SK-N-MC (cell line): ENCODE data around the gene UQCRHL.
"Not testable (repeated sequence)": the region's sequence is repeated elsewhere in the genome, so short reads cannot be mapped to it uniquely, and the experiment has no call there.

Experiments used
- DNase-seq: peaks from one replicate; pipeline ENCODE4 v3.0.0-alpha.2; 2011; ENCODE audit warnings: low read depth, low spot score
- H3K27ac ChIP-seq: fragments of 200-600 bp; sonication (generic); 2 replicates; pipeline ENCODE4 v1.5.1; 2016; ENCODE audit warnings: mixed run types
- H3K36me3 ChIP-seq: fragments of 200-600 bp; sonication (generic); 2 replicates; pipeline ENCODE4 v1.6.1; 2017; ENCODE audit warnings: antibody characterized with exemption, low read length, mixed read lengths; ENCODE audit not compliant: insufficient read depth
- H3K4me3 ChIP-seq: fragments of 200-600 bp; sonication (generic); 2 replicates; pipeline ENCODE4 v1.5.1; 2016
- H3K9ac ChIP-seq: fragments of 200-600 bp; sonication (generic); 2 replicates; pipeline ENCODE4 v1.8.0; 2017; ENCODE audit warnings: mixed run types, mixed read lengths; ENCODE audit not compliant: insufficient read length
- H3K9me3 ChIP-seq: fragments of 200-600 bp; sonication (generic); 2 replicates; pipeline ENCODE4 v1.6.1; 2017; ENCODE audit warnings: low read depth, mild to moderate bottlenecking, antibody characterized with exemption, low read length, moderate library complexity, mixed read lengths
- EZH2 ChIP-seq: fragments of 200-600 bp; sonication (generic); IDR thresholded peaks from one replicate; pipeline ENCODE4 v1.6.1; 2017; ENCODE audit warnings: antibody characterized with exemption
- FOXP2 ChIP-seq: optimal IDR thresholded peaks from 2 replicates; pipeline ENCODE3; 2011; ENCODE audit warnings: mild to moderate bottlenecking, moderate library complexity; ENCODE audit not compliant: insufficient read depth; ENCODE audit errors: extremely low read length, control extremely low read depth
- POLR2AphosphoS5 ChIP-seq: IDR thresholded peaks from 2 replicates; pipeline ENCODE4 v1.6.1; 2012; ENCODE audit warnings: mild to moderate bottlenecking, low read depth, low read length, borderline replicate concordance

Gene UQCRHL

DNA sequence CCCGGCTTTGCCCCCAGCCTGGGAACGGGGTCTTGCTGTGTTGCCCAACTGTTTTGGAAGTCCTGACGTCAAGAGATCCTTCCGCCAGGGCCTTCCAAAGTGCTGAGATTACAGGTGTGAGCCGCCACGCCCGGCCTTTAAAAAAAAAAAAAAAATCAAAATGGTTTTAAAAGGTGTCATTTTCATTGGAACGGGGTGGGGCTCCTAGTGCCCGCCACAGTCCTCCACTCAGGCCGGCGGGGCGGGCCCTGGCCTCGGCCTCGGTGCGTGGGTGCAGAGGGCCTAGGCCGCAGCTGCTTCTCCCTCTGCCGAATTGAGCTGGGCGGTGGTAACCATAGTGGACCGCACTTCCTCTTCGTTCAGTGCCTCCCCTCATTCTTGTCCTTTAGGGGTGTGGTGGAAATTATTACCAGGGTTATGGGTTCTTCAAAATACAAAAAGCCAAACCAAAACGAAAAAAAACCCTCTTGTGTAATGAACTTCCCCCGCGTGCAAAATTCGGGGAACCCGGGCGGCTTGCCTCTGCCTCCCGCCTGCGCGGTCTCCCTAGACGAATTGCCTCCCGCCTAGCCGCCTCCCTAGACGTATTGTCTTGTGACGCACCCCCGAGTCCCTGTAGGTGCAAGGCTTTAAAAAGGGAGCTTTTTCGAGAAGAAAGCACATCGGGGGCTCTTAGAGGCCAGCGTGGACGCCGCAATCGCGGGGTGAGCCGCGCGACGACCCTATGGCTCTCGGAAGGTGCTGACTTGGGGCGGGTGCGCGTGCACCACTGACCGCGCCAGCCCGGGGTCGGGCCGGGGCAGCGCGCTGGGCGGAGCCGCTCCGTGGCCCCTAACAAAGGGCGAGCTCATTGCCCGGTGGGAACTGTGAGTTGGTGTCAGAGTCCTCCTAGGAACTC is 29.6 kb upstream of the UQCRHL start:
- Histone ChIP-seq H3K4me3 (no peak overlapping the region), H3K36me3 (no peaks in the 10 kb centered on the region), H3K9ac (no peak overlapping the region), H3K9me3 (no peaks in the 10 kb centered on the region), H3K27ac (no peak overlapping the region)
- DNase-seq: no peak
- 0 out of 2 replicates have a peak, but pooled peaks have one; percentile 21 for TF ChIP-seq POLR2AphosphoS5
- no peak for TF ChIP-seq FOXP2

DNA sequence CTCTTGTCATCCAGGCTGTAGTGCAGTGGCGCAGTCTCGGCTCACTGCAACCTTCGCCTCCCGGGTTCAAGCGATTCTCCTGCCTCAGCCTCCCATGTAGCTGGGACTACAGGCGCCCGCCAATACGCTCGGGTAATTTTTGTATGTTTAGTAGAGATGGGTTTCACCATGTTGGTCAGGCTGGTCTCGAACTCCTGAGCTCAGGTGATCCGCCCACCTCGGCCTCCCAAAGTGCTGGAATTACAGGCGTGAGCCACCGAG is 29.0 kb upstream of the UQCRHL start:
- not testable (repeated sequence) for H3K9me3 ChIP-seq, DNase-seq, H3K36me3 ChIP-seq
- Histone ChIP-seq H3K4me3 (peak overlapping the region; percentile 84), H3K27ac (peak overlapping the region; percentile 92; the same call in 1 of the 2 replicates), H3K9ac (peak overlapping the region; percentile 88)

DNA sequence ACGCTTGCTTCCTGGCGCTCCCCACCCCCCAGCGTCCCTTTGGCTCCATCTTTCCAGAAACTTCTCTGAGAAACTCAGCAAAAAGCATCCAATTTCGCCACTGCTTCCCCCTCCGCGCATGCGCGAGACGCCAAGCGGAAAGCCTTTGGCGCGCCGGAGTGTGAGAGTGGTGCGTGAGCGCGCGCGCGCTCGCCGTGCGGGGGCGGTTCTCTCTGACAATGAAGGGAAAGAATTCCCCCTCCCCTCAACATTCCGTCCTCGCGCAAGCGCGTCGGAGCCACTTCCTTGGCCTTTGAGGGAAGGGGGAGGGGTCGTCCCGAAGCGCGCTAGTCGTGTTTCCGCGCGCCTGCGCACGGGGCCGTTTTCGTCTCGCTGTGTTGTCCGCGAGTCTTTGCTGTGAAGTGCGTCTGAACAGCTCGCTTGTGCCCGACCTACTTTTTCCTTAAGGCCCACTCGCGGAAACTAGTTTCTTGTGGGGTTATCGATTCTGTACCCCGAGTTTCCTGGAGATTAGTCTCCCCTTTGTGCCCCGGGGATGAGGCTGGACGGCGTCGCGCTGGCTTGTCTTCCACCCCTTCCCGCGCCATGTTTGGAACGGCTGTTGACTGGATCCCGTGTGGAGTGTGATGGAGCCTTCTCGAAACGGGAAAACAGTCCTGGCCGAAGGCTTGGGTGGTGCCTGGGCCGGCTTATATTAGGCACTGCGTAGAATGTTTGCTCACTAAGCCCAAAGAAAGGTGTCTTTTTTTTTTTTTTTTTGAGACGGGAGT is 28.5 kb upstream of the UQCRHL start:
- peak overlapping the region; percentile 99 for H3K27ac ChIP-seq
- peak; percentile 95 for TF ChIP-seq FOXP2
- TF ChIP-seq EZH2: no peak
- peak; percentile 83 for TF ChIP-seq POLR2AphosphoS5
- DNase-seq: peak; percentile 95
- no peaks in the 10 kb centered on the region for H3K36me3 ChIP-seq
- H3K4me3 ChIP-seq: peak overlapping the region; percentile 84
- H3K9me3 ChIP-seq: no peaks in the 10 kb centered on the region
- peak overlapping the region; percentile 95 for H3K9ac ChIP-seq

DNA sequence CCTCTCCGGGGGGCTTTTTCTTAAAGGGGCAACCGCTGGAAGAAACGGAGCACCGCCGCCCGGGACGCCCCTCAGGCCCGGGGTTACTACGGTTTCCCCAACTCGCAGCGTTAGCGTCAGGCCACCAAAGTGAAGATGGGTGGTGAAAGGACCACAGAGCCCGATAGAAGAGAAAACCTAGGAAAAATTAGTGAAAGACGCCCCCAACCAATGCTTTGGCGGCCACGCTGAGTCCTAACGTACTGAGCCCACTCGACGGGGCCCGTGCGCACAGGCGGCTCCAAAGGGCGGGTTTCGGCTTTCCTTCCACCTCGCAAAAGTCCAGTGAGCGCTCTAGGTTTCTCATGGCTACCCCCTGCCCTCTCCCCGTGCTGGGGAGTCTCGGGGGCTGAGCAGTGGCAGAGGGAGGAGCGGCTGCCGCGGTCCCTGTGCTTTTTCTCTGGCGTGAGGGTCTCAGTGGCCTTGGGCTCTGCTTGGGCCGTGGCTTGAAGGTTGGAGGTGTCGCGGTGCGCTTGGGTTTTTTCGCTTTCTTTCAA is 27.8 kb upstream of the UQCRHL start:
- no peak for DNase-seq
- Histone ChIP-seq H3K9ac (peak overlapping the region; percentile 95), H3K27ac (peak overlapping the region; percentile 99), H3K9me3 (no peaks in the 10 kb centered on the region), H3K36me3 (no peaks in the 10 kb centered on the region), H3K4me3 (peak overlapping the region; percentile 84)
- TF ChIP-seq POLR2AphosphoS5 (no peak), FOXP2 (no peak), EZH2 (no peak)

DNA sequence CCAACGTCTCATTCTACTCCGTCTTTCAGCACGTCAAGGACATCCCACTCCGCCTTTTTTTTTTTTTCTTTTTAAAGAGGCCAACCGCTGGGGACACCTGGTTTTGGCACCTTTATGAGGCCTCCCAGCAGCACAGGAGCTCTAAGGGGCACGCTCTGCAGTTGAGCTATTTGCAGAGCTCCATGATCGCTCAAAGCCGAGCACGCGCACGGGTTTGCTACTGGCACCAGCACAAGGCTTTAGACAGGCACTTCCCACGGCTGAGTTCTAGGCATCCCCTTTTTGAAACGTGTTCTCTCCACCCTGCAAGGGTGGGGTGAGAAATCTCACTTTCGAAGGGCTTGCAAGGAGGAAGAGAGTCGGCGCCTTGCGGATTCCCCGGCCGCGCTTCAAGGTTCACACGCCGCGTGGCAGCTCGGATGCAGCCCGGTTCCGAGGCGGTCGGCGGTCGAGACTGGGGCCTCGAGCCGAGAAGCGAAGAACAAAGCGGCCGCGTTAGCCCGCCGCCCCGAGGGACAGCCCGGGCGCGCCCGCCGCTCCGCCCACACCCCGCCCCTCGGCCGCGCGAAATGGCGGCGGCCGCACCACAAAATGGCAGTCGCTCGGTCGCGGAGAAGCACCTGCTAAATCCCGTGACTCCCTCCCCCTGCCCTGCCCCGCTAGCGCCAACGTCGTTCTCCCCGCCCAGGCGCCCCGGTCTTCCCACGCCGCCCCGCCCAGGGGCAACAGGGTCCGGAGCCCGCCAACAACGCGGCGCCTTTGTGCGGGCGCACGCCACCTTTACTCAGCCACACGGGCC is 27.2 kb upstream of the UQCRHL start:
- DNase-seq: peak; percentile 95
- peak overlapping the region; percentile 84 for H3K4me3 ChIP-seq
- no peaks in the 10 kb centered on the region for H3K9me3 ChIP-seq
- H3K36me3 ChIP-seq: no peaks in the 10 kb centered on the region
- no peak for TF ChIP-seq EZH2
- TF ChIP-seq POLR2AphosphoS5: peak; percentile 82
- no peak for TF ChIP-seq FOXP2
- H3K9ac ChIP-seq: peak overlapping the region; percentile 95
- H3K27ac ChIP-seq: peak overlapping the region; percentile 99

DNA sequence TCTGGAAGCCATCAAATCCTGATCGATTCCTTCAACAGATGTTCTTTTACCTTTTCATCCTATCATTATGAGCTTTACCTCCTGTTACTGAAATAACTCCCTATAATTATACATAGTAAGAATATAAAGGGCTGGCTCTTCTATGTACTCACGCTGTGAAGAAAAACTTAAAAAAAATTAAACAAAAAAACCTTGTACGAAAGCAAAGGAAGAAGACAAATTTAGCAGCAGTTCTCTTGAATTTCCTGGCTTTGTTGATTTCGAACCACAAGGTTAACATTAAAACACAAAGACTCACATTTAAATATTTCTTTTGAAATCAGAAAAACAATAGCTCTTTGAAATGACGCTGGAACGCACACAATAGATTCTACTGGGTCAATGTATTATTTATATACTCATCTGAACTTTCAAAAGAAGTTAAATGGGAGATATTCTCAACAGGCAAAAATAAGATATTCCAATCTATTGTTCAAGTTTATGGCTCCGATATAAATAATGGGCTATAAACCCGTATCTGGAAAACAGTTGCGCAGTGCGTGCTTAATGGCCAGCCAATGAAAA is 26.5 kb upstream of the UQCRHL start:
- peak overlapping the region; percentile 95 for H3K9ac ChIP-seq

DNA sequence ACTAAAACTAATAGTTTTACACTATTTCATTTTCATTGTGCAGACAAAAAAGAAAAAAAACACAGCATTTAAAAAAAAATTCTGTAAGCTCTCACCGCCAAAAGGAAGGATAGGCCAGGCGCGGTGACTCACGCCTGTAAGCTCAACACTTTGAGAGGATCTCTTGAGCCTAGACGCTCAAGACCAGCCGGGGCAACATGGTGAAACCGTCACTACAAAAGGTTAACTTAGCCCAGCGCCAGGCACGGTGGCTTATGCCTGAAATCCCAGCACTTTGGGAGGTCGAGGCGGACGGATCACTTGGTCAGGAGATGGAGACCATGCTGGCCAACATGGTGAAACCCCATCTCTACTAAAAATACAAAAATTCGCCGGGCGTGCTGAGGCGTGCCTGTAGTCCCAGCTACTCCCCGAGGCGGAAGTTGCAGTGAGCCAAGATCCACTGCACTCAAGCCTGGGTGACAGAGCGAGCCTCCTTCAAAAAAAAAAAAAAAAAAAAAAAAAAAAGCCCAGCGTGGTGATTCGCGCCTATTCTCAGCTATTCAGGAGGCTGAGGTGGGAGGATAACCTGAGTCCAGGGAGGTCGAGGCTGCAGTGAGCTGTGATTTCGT is 25.7 kb upstream of the UQCRHL start:
- Histone ChIP-seq H3K4me3 (peak overlapping the region; percentile 84), H3K9me3 (no peaks in the 10 kb centered on the region), H3K27ac (peak overlapping the region; percentile 16; the same call in 1 of the 2 replicates), H3K36me3 (no peaks in the 10 kb centered on the region), H3K9ac (peak overlapping the region; percentile 95)
- TF ChIP-seq FOXP2: no peak
- no peak for TF ChIP-seq EZH2
- no peak for TF ChIP-seq POLR2AphosphoS5
- no peak for DNase-seq

More for the DNA sequence above, 26.5 kb upstream of the UQCRHL start:
- Histone ChIP-seq H3K27ac (peak overlapping the region; percentile 99), H3K4me3 (peak overlapping the region; percentile 84), H3K9me3 (no peaks in the 10 kb centered on the region), H3K36me3 (no peaks in the 10 kb centered on the region)
- TF ChIP-seq EZH2 (no peak), POLR2AphosphoS5 (no peak; the same call in 1 of the 2 replicates), FOXP2 (no peak)
- no peak for DNase-seq
